Stimulated activated CD4-positive, alpha-beta T cell treated with anti-CD3 and anti-CD28 coated beads, Interleukin-2, amount 100 ng/mL, for 4 hours (primary cell): Measurements from ENCODE around the gene OOSP4A.

Source experiments
- DNase-seq: peaks from one replicate; pipeline ENCODE4 v3.0.0-alpha.2; 2020; ENCODE audit warnings: low read depth

OOSP4A gene

DNA sequence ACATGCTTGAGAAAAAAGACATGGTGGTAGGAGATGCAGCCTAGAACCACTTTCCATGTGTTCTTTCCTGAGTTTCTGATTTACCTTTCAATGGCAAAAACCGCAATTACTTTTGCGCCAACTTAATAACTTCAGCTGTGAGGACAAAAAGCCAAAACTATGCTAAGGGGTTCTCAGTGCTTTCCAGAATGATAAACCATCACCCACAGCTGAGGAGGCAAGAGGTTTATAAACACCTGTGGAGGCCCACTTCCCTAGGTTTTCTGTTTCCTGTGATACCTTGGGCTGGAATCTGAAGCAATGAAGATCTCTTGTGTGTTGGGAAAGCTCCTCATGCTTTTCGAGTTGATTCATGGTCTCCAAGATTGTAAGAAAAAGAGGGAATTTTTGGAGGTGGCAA is at the start of gene OOSP4A:
Gene OOSP4A, plus strand, starts transcription at position 301 of the 400 bp plus-strand sequence. Its CDS starts 0 bp downstream, at position 301.
- DNase-seq, result no peak

DNA sequence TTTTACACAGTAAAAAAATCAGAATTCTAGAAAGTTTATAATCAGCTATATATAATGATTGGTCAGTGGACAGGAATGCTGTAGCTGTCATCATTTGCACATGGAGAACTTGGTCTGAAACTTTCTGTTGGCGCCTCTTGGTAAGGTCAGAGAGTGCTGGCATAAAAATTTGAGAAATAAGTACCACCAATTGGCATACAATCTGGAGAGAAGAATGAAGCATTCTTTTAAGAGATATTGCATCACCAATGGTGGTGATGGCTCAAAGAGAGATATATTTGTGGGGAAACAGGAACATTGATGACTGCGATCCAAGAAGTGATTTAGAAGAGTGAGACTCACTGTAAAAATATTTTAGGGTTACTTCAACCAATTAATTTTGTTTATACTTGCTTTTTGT is 45.4 kb upstream of the OOSP4A start:
- DNase-seq, result no peak

DNA sequence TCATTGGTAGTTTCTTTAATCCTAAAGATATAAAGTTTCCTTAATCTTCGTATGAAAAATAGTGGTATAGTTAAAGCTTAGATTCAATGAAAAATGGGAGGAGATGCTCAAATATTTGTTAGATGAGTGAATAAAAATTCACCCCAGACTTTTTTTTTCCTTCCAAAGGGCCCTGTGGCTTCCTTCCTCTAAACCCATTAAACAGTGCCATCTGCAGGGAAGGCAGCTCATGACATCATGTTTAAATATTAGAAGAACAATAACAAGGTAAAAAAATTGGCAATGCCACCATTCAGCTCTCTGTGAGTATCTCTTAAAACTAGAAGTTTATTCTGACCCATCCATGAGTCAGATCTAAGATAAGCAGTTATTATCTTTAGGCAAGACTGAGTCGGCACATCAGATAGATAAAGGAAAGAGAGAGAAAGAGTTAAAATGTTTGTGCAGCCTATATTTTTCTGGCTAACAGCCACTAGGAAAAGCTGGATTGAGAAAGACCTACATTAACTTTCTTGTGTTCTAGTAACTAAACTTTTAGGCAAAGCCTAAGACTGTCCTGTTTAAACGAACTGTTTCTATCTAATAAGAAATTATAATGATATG is 44.7 kb upstream of the OOSP4A start:
- DNase-seq, result no peak

DNA sequence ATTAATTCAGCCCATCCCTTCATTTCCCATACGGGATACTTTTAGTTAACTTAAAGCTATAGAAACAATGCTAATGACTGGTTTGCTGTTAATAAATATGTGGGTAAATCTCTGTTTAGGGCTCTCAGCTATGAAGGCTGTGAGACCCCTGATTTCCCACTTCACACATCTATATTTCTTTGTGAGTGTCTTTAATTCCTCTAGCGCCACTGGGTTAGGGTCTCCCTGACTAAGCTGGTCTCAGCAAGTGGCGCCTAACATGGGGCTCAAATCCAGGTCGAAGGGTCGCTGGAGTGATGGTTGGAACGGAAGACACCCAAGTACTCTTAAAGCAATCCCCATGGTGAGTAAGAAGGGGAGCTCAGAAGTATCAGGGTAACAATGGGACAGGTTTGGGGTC is 40.0 kb upstream of the OOSP4A start:
- DNase-seq, result no peak

DNA sequence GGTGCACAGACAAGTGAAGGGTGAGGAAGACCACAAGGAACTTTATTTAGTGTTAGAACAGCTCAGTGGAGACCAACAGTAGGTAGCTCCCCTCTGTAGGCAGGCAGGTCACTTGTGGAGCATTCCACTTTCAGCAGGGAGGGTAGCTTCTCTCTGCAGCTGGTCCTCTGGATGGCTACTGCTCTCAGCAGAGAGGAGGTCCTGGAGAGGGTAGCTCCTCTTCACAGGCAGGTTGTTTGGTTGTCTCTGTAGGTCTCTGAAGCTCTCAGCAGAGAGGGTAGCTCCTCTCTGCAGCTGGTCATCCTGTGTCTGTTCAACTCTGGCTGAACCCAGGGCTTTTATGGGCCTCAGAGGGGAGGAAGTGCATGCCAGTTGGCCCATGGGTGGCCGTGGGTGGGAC is 32.1 kb upstream of the OOSP4A start:
- DNase-seq, result no peak

DNA sequence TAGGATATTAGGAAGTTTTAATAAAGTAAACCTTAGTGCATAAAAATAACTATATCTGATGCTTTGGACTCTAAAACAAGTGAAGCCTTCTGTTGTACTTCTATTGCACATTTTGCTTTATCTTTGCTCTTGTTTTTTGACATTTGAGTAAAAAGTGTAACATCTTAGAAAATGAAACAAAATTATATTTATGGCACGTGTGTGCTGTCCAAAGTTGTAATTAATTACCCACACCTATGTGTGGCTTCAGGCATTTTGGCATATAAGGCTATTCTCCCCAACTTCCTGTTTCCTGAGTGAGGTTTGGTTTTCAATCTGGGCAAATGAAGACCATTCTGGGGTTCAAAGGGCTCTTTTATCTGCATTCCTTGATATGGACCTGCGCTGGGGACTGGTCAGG is 25.7 kb upstream of the OOSP4A start, which contains the start of gene OOSP1:
Gene OOSP1, plus strand, starts transcription at position 301 of the 400 bp plus-strand sequence. Its CDS starts 23 bp downstream, at position 324.
- no peak for DNase-seq

DNA sequence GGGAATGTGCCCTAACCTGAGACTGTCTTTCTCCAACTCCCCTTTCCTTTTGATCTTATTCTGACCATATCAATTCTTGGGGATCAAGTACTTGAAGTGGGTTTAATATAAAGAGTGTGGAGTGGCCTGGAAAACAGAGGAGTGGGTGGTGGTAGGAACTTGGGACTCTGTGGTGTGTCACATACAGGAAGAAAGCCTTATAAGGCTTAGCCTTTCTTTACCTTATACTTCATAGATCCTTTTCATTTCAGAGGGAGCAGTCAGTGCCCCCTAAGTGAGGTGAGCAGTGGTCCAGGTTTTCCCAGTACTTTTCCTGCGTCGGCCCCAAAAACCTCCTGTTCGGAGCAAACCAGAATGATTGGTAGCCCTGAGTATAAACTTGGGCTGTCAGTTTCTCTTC is 25.1 kb upstream of the OOSP4A start:
- DNase-seq, result no peak

DNA sequence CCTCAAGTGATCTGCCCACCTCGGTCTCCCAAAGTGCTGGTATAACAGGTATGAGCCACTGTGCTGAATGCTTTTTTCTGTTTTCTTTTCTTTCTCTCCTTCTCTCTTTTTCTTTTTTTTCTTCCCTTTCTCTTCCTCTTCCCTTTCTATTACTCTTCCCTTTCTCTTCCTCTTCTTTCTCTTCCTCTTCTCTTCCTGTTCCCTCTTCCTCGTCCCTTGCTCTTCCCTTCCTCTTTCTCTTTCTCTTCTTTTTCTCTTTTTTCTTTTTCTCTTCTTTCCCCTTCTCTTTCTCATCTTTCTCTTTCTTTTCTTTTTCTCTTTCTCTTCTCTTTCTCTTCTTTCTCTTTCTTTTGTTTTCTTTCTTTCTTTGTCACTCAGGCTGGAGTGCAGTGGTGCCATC is 24.4 kb upstream of the OOSP4A start:
- DNase-seq, result no peak

DNA sequence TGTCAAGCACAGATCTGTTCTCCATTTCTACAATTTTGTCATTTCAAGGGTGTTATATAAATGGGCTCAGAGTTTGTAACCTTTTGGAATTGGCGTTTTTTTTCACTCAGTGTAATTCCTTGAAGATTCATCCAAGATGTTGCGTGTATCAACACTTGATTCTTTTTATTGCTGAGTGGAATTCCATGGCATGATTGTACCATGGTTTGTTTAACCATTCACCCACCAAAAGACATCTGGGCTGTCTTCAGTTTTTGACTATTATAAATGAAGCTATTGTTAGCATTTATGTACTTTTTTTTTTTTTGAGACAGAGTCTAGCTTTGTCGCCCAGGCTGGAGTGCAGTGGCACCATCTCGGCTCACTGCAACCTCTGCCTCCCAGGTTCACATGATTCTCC is 22.7 kb upstream of the OOSP4A start:
- no peak for DNase-seq

DNA sequence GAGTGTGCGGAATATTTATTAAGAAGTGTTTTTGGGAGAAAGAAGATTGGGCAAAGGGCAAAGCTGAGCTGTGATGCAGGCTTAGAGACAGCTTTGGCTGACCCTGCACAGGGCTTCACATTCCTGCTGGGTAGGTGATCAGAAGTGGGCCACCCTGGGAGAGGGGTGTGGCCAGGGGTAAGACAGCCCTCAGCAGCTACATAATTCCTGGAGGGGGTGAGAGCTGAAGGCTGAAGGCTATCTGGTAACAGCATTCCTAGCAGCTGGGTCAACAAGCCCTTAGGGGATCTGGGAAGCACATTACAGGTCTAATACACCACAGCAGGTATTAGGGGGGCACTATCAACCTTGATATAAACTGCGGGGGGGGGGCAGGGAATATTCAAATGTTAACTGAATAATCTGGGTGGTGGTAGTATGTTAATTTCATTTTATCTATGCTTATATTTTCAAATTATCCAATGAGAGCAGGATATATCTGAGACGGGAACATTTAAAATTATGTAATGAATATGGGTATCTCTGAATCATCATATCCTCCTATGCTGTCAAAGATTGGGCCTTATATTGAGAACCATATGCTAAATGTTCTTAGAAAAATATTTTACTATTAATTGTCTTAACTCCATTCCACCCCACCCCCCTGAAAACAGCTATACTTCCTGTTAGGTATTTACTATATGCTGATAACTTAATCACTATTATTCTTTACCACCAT is 19.7 kb upstream of the OOSP4A start:
- DNase-seq, result no peak

DNA sequence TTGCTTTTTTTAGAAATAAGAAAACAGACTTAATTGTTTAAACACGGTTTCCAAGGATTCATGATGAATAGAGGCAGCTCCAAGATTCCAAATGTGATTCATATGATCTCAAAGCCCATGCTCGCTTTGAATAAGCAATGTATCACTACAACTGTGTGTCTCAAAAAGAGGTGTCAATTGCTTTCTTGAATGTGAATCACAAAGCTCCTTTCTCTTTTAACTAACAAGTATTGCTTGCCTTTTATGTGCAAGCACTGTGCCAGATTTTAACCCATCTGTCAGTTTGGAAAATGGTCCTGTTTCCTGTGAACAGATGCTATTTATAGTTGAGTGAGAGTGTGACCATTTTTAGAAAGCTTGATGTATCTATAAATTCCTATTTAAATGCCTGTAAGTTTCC is 19.1 kb upstream of the OOSP4A start:
- no peak for DNase-seq

DNA sequence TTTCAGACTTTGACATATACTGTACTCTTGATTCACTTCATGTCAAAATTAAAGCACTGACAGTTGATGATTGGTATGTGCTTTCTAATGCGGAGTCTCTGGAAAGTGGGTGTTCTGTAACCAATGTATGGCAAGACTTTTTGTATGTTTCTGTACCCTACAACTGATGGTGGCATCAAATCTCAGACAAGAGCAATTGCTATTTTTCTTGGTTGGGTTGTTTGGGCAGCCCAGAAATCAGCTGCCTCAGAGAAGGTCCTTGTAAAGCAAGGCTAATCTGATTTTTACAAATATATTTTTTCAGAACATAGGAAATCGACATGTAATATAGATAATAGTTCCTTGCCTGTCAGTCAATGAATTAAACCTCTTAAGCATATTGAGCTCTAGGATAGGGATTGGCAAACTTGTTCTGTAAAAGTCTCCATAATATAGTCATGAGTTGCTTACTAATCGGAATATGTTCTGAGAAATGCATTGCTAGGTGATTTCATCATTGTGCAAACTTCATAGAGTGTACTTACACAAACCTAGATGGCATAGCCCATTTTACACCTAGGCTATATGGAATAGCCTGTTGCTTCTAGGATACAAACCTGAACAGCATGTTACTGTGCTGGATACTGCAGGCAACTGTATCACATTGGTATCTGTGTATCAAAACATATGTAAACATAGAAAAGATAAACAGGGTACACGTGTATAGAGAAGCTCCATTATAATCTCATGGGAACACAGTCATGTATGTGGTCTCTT is 10.2 kb upstream of the OOSP4A start:
- DNase-seq, result no peak

DNA sequence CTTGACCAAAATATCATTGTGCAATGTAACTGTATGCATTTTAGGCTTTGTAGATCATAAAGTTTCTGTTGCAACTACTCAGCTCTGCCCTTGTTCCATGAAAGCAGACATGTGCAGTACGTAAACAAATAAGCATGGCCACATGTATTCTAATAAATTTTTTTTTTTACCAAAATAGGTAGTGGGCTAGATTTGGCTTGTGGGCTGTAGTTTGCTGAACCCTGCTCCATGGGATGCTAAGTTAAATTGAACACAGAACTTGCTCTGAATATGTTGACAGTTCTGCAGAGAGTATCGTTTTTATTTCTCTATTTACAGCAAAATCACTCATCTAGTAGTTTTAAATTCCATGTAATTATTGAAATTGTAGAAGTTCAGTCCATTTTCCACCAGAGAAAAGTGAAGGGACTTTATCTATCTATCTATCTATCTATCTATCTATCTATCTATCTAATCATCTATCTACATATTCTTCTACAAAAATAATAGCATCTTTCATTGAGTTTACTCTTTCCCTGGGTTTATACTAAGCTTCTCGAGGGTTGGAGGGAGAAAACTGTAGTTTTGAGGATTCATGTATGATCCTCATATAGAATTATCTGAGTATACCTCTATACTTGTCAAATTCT is 9.5 kb upstream of the OOSP4A start:
- no peak for DNase-seq

DNA sequence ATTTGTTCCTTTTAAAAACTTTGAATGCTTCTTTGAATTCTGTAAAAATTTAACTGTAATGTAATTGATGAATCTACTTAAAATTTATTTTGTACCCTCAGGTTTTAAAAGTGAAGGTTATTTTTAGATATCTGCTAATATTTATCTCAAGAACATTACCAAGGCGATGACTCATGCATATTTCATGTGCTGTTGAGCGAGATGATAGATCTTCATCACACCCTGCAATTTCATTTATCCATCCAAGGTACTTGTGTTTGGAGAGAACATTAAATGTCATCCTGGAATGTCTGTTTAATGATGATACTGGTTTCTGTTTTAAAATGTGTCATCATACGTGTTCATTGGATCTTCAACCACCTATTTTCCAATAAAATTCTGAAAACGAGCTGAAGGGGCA is 6.7 kb upstream of the OOSP4A start:
- DNase-seq, result no peak

DNA sequence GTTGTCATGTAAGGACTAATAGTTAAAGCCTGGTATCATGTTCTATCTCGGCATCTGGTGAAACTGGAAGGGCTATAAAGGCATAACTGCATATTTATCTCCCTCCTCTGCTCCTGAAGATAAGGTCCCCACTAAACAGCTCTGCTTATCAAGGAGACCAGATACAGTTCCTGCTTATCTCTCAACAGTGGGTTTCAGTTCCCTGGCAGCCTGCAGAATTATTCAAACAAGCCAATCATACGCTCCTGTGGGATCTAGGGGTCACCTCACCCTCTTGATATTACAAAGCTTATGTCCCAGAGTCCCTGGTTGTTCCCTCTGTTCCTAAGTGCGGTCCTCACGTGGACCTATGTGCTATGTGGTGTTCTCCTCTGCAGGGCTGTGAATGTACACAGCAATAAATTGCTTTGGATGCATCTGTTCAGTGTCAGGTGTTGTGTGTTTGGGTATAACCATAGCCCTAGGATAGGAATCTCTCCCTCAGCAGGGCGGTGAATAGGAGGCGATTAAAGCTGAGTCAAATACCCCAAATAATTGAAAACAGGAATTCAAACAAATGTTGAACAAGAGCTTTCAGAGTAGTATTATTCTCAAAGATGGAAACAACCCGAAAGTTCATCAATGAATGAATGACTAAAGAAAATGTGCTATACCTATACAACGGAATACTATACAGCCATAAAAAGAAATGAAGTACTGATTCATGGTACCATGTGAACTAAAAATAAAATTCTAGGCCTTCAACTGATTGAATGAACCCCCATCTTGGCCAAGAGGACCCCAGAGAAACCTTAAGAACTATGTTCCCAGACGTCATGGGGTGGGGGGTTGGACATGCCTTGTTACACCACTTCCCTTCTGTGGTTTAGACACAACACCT is 3.1 kb upstream of the OOSP4A start:
- DNase-seq, result no peak

DNA sequence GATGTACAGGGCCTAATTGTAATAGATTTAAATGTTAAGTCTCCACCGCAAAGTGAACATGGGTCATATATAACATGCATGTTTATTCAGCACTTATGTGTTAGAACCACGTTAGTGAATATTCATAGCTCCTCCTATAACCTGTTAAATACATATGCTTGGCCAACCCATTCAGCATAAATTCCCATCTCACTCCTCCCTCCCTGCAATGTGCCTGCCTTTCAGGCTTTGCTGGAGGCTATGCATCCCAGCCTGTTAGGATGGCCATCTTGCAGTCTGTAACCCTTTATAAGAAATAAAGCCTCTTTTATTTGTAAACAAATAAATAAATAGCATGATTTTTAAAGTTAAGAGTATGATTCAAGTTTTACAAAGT is 1.7 kb upstream of the OOSP4A start:
- DNase-seq, result no peak

DNA sequence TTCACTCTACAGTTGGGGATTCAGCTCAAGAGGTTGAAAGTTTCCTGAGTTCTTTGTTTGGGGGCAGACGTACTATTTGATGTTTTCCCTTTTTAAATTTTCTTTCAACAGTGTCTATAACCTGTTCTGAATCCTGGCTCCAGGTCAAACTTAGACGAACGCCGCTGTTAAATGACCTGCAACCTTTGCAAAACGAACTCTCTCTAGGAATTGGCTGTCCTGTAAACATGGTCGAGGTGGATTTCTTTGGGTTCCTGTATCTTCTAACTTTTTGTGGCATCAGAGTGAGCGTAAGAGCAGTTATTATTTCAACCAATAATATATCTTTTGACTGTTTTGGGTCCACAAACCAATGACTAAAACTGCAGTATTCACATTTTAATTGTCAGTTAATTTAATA is 1.6 kb downstream of the OOSP4A start:
- no peak for DNase-seq

DNA sequence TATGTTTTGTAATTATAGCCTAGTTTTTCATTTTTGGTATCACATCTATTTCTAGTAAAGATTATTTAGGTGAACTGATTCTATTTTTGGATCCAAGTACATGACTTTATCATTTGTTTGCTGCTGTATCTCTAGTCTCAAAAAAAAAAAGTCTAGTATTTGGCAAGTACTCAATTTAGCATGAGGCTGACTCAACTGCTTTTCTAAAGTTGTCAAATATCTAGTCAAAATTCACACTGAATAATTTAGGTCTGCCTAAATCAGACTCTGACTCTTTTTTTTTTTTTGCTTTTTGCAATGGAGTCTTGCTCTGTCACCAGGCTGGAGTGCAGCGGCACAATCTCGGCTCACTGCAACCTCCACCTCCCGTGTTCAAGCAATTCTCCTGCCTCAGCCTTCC is 2.4 kb downstream of the OOSP4A start:
- no peak for DNase-seq

DNA sequence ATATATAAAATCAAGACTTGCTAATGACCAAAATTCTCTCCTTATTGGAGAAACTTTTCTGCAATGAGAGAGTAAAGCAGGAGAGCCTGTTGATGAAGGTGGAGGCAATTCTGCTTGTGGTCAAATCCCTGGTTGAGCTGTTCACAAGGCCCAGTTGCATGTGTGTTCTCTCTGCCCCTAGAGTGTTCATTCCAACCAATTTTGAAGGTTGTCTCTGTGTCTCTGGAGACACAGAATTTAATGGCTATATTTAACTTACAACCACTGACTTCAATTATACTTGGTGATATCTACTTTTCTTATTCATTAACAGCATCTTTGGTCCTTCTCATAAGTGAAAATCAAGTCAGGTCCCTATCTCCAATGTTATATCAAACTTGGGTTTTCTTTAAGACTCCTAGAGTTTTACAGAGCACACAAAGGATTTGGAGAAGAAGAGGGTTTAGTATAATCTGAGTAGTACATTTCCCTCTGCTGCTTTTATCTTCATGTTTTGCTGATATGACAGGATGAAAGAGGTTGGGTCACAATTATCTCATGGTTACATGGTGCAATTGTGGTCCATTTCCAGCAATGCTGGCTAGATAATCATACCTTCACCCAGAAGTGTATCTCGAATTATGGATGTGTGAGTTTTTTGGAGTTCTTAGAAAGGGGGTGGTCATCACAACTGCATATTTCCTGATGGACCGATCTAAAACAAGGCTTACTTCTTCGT is 4.0 kb downstream of the OOSP4A start:
- DNase-seq, result no peak

DNA sequence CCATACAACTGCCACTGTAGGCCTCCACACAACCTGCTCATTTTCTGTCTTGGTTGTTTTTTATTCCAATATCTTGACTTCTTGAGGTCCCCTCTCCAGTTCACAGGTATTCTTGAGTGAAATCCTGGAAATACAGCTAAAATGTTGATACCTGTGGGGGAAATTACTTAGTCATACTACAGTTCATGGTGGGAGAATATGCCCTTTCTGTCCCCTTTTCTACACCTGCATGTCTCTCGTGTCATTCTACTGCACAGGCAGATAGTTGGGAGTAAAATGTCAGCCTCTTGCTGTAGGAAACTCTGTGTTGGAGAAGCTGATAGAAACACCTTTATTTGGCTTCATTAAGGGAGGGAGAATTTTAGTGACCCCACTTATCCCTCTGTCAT is 4.6 kb downstream of the OOSP4A start:
- DNase-seq, result no peak

DNA sequence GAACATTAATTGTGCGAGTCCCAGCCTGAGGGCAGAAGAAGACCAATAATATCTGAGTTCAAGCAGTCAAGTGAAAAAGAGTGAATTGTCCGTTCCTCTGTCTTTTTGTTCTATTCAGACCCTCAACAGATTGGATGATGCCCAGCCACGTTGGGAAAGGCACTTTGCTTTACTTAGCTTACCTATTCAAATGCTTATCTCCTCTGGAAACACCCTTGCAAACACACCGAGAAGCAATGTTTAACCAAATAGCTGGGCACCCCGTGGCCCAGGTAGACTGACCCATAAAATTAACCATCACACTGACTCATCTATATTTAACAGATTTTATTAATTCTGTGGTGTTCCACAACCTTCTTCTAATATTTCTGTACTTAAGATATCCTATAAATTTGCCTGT is 9.3 kb downstream of the OOSP4A start:
- no peak for DNase-seq
